Activated naive CD8-positive, alpha-beta T cell treated with anti-CD3 and anti-CD28 coated beads, Interleukin-2, amount 50 U/mL, for 24 hours (primary cell): Measurements from ENCODE around the gene SLC16A6.
A peak's percentile ranks its signal among the peaks of the same experiment; 100 is the strongest.
"Not testable (repeated sequence)": the region's sequence is repeated elsewhere in the genome, so short reads cannot be mapped to it uniquely, and the experiment has no call there.

ENCODE experiments used
- ATAC-seq: fragments of 150-1000 bp; cut with Tn5 transposase; one replicate; pipeline ENCODE4 v1.10.0; 2021
- DNase-seq: peaks from one replicate; pipeline ENCODE4 v3.0.0; 2021
- H3K27ac Mint-ChIP-seq: one replicate; pipeline ENCODE4 v1.8.0; 2021; ENCODE audit warnings: mild to moderate bottlenecking, mixed read lengths
- H3K27me3 Mint-ChIP-seq: one replicate; pipeline ENCODE4 v1.8.0; 2021; ENCODE audit warnings: mixed read lengths
- H3K36me3 Mint-ChIP-seq: one replicate; pipeline ENCODE4 v1.8.0; 2021; ENCODE audit warnings: low read depth, mixed read lengths
- H3K4me1 Mint-ChIP-seq: one replicate; pipeline ENCODE4 v1.8.0; 2021; ENCODE audit warnings: mixed read lengths
- H3K4me3 Mint-ChIP-seq: one replicate; pipeline ENCODE4 v1.8.0; 2021; ENCODE audit warnings: mild to moderate bottlenecking, moderate library complexity, mixed read lengths
- H3K9me3 Mint-ChIP-seq: one replicate; pipeline ENCODE4 v1.8.0; 2021; ENCODE audit warnings: mixed read lengths

SLC16A6 gene

DNA sequence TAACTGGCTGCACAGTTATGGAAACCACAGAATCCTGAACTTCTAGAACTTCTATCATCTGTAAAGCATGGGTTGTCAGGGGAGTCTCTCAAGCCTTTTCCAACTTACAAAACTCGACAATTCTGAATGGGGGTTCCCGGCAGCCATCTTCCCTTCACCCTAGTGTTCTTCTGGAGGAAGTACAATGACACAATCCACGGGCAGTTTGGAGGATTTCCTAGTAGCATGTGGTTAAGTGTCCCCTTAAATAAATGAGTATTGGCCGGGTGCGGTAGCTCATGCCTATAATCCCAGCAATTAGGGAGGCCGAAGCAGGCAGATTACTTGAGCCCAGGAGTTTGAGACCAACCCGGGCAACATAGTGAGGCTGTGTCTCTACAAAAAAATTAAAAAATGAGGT lies 2.1 kb downstream of the SLC16A6 start:
- peaks cover 44% of the 10 kb centered on the region for H3K4me1 Mint-ChIP-seq

GRCh38 chr17:68288375-68288774 lies 2.6 kb downstream of the SLC16A6 start:
- peak overlapping the region; percentile 65 for H3K27ac Mint-ChIP-seq
- no peak for DNase-seq
- H3K9me3 Mint-ChIP-seq, result no peaks in the 10 kb centered on the region
- peak overlapping the region; percentile 97 for H3K4me3 Mint-ChIP-seq
- peaks cover 3% of the 10 kb centered on the region for H3K36me3 Mint-ChIP-seq
- no peaks in the 10 kb centered on the region for H3K27me3 Mint-ChIP-seq
- no peak for ATAC-seq
- peaks cover 41% of the 10 kb centered on the region for H3K4me1 Mint-ChIP-seq

More for the DNA sequence above, 2.1 kb downstream of the SLC16A6 start:
- Mint-ChIP-seq H3K36me3 (peaks cover 3% of the 10 kb centered on the region), H3K27ac (peak overlapping the region; percentile 65), H3K27me3 (no peaks in the 10 kb centered on the region), H3K9me3 (no peaks in the 10 kb centered on the region), H3K4me3 (peak overlapping the region; percentile 97)
- ATAC-seq (no peak), DNase-seq (no peak)

DNA sequence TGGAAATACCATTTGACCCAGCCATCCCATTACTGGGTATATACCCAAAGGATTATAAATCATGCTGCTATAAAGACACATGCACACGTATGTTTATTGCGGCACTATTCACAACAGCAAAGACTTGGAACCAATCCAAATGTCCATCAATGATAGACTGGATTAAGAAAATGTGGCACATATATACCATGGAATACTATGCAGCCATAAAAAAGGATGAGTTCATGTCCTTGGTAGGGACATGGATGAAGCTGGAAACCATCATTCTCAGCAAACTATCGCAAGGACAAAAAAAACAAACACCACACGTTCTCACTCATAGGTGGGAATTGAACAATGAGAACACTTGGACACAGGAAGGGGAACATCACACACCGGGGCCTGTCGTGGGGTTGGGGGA lies 9.0 kb downstream of the SLC16A6 start:
- H3K36me3 Mint-ChIP-seq, result peaks cover 39% of the 10 kb centered on the region
- H3K9me3 Mint-ChIP-seq, H3K4me3 Mint-ChIP-seq, H3K27me3 Mint-ChIP-seq, ATAC-seq, H3K27ac Mint-ChIP-seq, DNase-seq, H3K4me1 Mint-ChIP-seq: not testable (repeated sequence)

- Mint-ChIP-seq H3K4me3 (no peak overlapping the region), H3K4me1 (peaks cover 3% of the 10 kb centered on the region), H3K27ac (no peak overlapping the region), H3K9me3 (no peaks in the 10 kb centered on the region), H3K27me3 (no peaks in the 10 kb centered on the region), H3K36me3 (peaks cover 43% of the 10 kb centered on the region)
- ATAC-seq (no peak), DNase-seq (no peak)
These were observed 13.1 kb downstream of the SLC16A6 start for GRCh38 chr17:68277807-68278206.

- H3K36me3 Mint-ChIP-seq, result peaks cover 39% of the 10 kb centered on the region
- DNase-seq, H3K4me1 Mint-ChIP-seq, ATAC-seq, H3K27ac Mint-ChIP-seq, H3K4me3 Mint-ChIP-seq, H3K9me3 Mint-ChIP-seq, H3K27me3 Mint-ChIP-seq: not testable (repeated sequence)
These were observed 14.6 kb downstream of the SLC16A6 start for GRCh38 chr17:68276339-68276738.

- Mint-ChIP-seq H3K4me1 (no peaks in the 10 kb centered on the region), H3K27ac (no peak overlapping the region), H3K27me3 (no peaks in the 10 kb centered on the region), H3K4me3 (no peak overlapping the region), H3K9me3 (no peaks in the 10 kb centered on the region), H3K36me3 (peaks cover 32% of the 10 kb centered on the region)
- DNase-seq (no peak), ATAC-seq (no peak)
These were observed 17.2 kb downstream of the SLC16A6 start for GRCh38 chr17:68273722-68274121.

DNA sequence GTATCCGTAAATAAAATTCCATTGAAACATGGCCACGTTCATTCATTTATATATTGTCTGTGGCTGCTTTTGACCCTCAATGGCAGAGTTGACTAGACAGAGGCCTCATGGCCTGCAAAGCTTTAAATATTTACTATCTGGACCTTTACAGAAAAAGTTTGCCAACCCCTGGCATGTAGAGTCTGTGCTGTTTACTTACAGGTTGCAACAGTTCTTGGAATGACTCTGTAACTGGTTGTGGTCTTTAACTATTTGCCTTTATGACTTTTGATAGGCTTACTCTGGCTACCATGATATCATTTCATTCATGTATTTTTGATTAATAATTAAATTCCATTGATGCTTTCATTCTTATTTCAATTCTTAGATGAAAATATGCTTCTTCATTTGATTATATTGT lies 25.1 kb downstream of the SLC16A6 start:
- not testable (repeated sequence) for DNase-seq, H3K4me3 Mint-ChIP-seq, H3K27ac Mint-ChIP-seq, H3K9me3 Mint-ChIP-seq, H3K27me3 Mint-ChIP-seq, ATAC-seq
- Mint-ChIP-seq H3K4me1 (peaks cover 11% of the 10 kb centered on the region), H3K36me3 (peaks cover 14% of the 10 kb centered on the region)

DNA sequence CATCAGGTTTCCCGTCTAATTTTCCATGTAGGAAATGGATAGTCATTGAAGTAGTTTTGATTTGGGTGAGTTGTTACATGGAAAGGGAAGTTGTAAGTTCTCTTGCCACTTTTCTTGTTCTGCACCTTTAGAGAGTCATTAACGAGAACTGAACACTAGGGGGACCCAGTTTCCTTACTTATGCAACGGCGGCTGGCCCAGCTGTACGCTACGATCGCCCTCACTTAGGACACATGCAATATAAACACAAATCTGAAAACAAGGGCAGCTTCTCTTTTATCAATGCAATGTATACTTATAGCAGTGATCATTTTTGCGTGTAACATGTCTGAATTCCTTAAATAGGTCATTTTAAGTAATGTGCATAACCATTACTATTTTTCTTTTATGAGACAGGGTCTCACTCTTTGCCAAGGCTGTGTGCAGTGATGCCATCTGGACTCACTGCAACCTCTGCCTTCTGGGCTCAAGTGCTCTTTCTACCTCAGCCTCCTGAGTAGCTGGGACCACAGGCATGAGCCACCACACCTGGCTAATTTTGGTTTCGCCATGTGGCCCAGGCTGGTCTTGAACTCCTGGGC lies 27.7 kb downstream of the SLC16A6 start:
- H3K27me3 Mint-ChIP-seq, H3K9me3 Mint-ChIP-seq, H3K4me3 Mint-ChIP-seq, DNase-seq, H3K27ac Mint-ChIP-seq, H3K36me3 Mint-ChIP-seq: not testable (repeated sequence)
- peak; percentile 20 for ATAC-seq
- H3K4me1 Mint-ChIP-seq, result peaks cover 35% of the 10 kb centered on the region

DNA sequence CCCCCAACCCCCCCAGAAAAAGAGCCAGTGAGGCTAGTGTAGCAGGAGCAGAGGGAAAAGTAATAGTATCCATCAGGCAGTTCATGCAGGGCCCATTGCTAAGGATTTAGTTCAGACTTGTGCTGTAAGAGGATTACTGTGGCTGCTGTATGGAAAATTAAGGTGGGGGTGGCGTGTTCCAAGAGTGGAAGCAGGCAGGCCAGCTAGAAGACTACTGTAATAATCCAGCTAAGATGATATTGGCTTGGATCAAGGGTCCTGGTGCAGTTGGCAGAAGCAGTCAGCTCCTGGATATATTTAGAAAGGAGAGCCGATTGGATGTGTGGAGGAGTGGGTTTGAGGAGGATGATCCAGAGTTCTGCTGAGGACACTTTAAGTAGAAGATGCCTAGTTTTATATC lies 28.5 kb downstream of the SLC16A6 start:
- ATAC-seq, H3K27ac Mint-ChIP-seq, H3K36me3 Mint-ChIP-seq, H3K4me3 Mint-ChIP-seq, H3K27me3 Mint-ChIP-seq, DNase-seq, H3K9me3 Mint-ChIP-seq: not testable (repeated sequence)
- peaks cover 42% of the 10 kb centered on the region for H3K4me1 Mint-ChIP-seq

DNA sequence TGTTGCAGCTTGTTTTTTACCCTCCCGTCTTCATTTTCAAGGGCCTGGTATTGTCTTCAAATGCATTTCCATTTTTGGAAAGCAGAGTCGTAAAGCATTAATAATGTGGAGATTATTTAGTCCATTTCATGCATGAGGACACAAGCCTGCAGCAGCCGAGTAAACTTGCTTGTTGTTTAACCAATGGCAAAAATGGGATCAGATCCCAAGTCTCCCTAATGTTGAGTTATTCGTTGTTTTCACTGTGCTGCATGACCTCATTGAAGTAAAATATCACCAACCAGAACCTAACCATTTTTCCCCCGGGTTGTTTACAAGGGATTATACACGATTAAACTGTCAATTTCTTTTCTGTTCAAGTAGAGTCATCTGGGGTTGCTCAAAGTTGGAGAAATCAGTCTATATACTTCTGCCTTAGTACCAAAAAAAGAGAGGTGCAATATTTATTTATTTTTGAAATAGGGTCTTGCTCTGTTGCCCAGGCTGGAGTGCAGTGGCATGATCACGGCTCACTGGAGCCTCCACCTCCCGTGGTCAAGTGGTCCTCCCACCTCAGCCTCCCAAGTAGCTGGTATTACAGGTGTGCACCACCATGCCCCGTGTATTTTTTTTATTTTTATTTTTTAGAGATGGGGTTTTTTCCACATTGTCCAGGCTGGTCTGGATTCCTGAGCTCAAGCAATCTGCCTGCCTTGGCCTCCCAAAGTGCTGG lies 30.7 kb downstream of the SLC16A6 start:
- no peak for DNase-seq
- no peak for ATAC-seq
- H3K4me1 Mint-ChIP-seq, result peaks cover 65% of the 10 kb centered on the region
- H3K27me3 Mint-ChIP-seq, result no peaks in the 10 kb centered on the region
- no peaks in the 10 kb centered on the region for H3K9me3 Mint-ChIP-seq
- peak overlapping the region; percentile 85 for H3K27ac Mint-ChIP-seq
- H3K36me3 Mint-ChIP-seq, result peaks cover 26% of the 10 kb centered on the region
- peak overlapping the region; percentile 68 for H3K4me3 Mint-ChIP-seq

DNA sequence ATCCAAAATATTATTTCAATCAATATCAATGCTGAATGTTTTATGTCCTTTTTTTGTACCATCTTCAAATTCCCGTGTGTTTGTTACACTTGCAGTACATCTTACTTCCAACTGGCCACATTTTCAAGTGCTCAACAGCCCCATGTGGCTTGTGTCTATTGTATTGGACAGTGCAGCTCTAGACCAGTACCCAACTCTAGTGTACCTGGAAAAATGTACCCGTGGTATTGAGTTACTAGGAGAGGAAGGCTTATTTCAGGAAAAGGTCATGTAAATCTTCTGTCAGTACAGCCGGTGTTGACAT lies 31.3 kb downstream of the SLC16A6 start:
- H3K27me3 Mint-ChIP-seq, DNase-seq, ATAC-seq, H3K9me3 Mint-ChIP-seq: not testable (repeated sequence)
- Mint-ChIP-seq H3K36me3 (peaks cover 31% of the 10 kb centered on the region), H3K27ac (peak overlapping the region; percentile 85), H3K4me3 (peak overlapping the region; percentile 68), H3K4me1 (peaks cover 71% of the 10 kb centered on the region)

- H3K27ac Mint-ChIP-seq, result peak overlapping the region; percentile 85
These were observed 31.9 kb downstream of the SLC16A6 start for GRCh38 chr17:68258890-68259647.

DNA sequence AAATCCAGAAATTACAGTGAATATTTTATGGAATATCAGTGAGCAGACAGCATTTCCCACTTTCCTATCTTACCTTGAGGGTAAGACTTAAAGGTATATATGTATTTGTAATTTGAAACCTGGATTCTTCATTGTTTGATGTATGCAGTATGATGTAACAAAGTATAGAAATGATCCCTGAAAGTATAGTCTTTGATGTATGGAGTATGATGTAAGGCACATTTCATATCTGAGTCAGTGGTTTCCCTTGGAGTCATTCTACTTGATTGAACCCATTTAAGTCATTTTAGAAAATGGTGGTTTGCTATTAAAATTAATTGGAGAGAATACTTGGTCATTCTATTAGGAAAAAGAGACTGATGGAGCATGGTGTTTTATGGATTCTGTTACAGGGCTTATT lies 33.0 kb downstream of the SLC16A6 start:
- DNase-seq, result no peak
- ATAC-seq, result no peak
- Mint-ChIP-seq H3K27ac (peak overlapping the region; percentile 82), H3K27me3 (no peaks in the 10 kb centered on the region), H3K4me1 (peaks cover 82% of the 10 kb centered on the region), H3K4me3 (peak overlapping the region; percentile 27), H3K36me3 (peaks cover 45% of the 10 kb centered on the region), H3K9me3 (no peaks in the 10 kb centered on the region)

More at GRCh38 chr17:68258890-68259647, 31.9 kb downstream of the SLC16A6 start:
- H3K9me3 Mint-ChIP-seq, H3K27me3 Mint-ChIP-seq: not testable (repeated sequence)
- DNase-seq, result peak; percentile 76
- H3K4me1 Mint-ChIP-seq, result peaks cover 76% of the 10 kb centered on the region
- H3K4me3 Mint-ChIP-seq, result peak overlapping the region; percentile 68
- peak; percentile 96 for ATAC-seq
- peaks cover 36% of the 10 kb centered on the region for H3K36me3 Mint-ChIP-seq

GRCh38 chr17:68256701-68257100 lies 34.2 kb downstream of the SLC16A6 start:
- Mint-ChIP-seq H3K27ac (peak overlapping the region; percentile 82), H3K36me3 (peaks cover 54% of the 10 kb centered on the region), H3K4me1 (peaks cover 84% of the 10 kb centered on the region)
- DNase-seq, H3K9me3 Mint-ChIP-seq, ATAC-seq, H3K4me3 Mint-ChIP-seq, H3K27me3 Mint-ChIP-seq: not testable (repeated sequence)
